Measurements from ENCODE around the gene MYT1. TPM values are rescaled to one million over a fixed set of nuclear protein-coding genes. Genes with fewer than 3 reads are reported as not detected.

The MYT1 gene
- total and polyA plus RNA-seq, 2 experiments from 2014 or later = 0.03 to 0.06 TPM

DNA sequence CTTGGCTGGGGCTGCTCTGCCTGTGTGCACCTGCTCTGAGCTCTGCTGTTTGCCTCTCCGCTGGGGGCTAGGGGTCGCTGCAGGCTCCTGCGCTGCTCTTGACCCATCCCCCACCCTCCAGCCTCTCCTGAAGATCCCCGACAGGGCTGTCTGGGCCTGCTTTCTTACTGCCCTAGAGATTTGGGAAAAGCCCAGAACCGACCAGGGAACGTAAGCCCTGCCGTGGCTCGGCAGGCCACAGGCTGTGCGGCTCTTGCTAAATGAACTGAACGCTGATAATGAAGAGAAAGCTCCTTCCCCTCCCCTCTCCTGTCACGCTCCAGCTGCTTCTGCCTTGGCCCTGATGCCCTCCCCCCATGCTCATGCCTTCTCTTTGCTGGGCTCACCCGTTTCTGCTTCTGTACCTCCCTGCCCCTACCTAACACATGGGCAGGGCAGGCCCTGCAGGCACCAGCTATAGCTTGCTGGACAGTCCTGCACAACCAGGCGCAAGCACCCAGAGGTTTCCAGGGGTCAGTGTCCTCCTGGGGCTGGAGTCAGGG is 59.3 kb downstream of the MYT1 start:
- Histone ChIP-seq H3K4me3 (no peak overlapping the region), H3K4me2 (peak overlapping the region; percentile 47), H3K27me3 (no peaks in the 10 kb centered on the region), H2AFZ (peak overlapping the region; percentile 21), H3K27ac (peak overlapping the region; percentile 87), H3K9me3 (ENCODE audit: low read depth) (no peaks in the 10 kb centered on the region), H3K9me2 (replicated peaks; ENCODE audit: insufficient read depth) (no peaks in the 10 kb centered on the region), H3K4me1 (ENCODE audit: insufficient read depth) (peaks cover 36% of the 10 kb centered on the region), H4K20me1 (ENCODE audit: insufficient read depth, poor library complexity, severe bottlenecking) (no peaks in the 10 kb centered on the region), H3K36me3 (replicated peaks; ENCODE audit: insufficient read depth, low read depth) (no peaks in the 10 kb centered on the region), H3K79me2 (no peaks in the 10 kb centered on the region)
- peak; percentile 82 for DNase-seq (ENCODE audit: low spot score)
- TF ChIP-seq EZH2 (IDR thresholded peaks at IDR 0.05; ENCODE audit: borderline replicate concordance) (no peak), CTCF (IDR thresholded peaks at IDR 0.05; ENCODE audit: poor library complexity) (peak; percentile 53)
- 27% methylated on average over 10 of the region's 13 CpGs for WGBS (ENCODE audit: low lambda C conversion rate, missing lambda C conversion rate)

DNA sequence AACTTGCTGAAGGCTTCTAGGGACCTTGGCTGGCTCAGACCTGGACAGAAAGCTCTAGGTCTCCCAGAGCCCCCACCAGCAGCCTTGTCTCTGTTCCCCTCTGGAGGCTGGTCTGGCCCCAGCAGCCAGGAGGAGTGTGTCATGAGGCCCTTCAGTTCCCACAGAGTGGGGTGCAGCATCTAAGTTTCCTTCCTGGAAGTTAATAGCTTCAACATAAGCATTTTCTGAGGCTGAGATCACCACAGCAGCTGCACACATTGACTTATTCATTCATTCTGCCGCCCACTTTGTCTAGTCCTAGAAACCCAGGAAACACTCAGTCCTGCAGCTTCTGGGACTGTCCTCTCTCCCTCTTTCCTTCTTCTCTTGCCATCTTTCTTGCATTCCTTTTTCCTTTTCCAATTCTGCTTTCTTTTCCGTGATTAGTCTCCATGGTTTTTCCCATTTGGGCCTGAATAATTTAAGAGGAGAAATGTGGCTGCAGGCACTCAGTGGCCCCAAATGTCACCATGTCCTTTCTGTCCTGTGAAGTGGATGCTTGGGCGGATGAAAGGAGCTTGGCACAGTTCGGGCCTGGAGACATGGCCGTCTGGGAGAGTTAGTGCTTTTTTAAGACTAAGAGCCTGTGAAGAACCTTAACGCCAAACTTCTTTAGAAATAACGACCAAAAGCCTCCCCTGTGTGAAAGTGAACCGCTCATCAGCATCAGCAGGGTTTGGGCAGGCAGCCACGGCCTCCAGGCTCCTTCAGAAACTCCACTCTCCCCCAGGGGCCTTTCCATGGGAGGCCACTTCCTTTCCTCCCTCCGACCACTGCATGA is 60.3 kb downstream of the MYT1 start:
- Histone ChIP-seq H3K36me3 (replicated peaks; ENCODE audit: insufficient read depth, low read depth) (no peaks in the 10 kb centered on the region), H4K20me1 (ENCODE audit: insufficient read depth, poor library complexity, severe bottlenecking) (no peaks in the 10 kb centered on the region), H2AFZ (no peak overlapping the region), H3K4me2 (peak overlapping the region; percentile 47), H3K9me3 (ENCODE audit: low read depth) (no peaks in the 10 kb centered on the region), H3K4me1 (ENCODE audit: insufficient read depth) (peaks cover 39% of the 10 kb centered on the region), H3K27ac (peak overlapping the region; percentile 87), H3K79me2 (no peaks in the 10 kb centered on the region), H3K27me3 (no peaks in the 10 kb centered on the region), H3K4me3 (no peak overlapping the region), H3K9me2 (replicated peaks; ENCODE audit: insufficient read depth) (no peaks in the 10 kb centered on the region)
- TF ChIP-seq EZH2 (IDR thresholded peaks at IDR 0.05; ENCODE audit: borderline replicate concordance) = no peak
- TF ChIP-seq CTCF (IDR thresholded peaks at IDR 0.05; ENCODE audit: poor library complexity) = no peak
- TF ChIP-seq EZH2phosphoT487 (IDR thresholded peaks at IDR 0.05; ENCODE audit: low read depth, severe bottlenecking, unreplicated experiment) = no peak
- 65% methylated on average over 10 of the region's 10 CpGs for WGBS (ENCODE audit: low lambda C conversion rate, missing lambda C conversion rate)
- peak; percentile 85 for DNase-seq (ENCODE audit: low spot score)

DNA sequence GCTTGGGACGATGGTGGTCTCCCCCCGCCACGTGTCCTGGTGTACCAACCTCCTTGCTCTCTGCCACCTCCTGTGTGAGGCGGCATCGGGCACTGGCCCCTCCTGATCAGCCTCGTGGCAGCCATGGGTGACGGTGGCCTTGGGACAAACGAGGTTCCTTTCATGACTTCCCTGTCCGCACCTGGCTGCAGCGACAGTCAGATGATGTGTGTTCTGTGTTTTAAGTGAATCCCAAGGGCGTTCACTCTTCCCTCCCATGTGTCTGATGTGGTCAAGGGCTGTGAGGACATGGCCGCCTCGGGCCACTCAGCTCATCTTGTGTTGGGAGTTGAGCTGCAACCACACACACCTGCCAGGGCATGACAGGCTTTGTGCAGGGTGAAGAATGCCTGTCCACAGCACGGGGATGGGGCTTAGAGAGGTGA is 60.9 kb downstream of the MYT1 start:
- H3K9me2 ChIP-seq (replicated peaks; ENCODE audit: insufficient read depth) = no peaks in the 10 kb centered on the region
- no peaks in the 10 kb centered on the region for H3K36me3 ChIP-seq (replicated peaks; ENCODE audit: insufficient read depth, low read depth)
- H3K9me3 ChIP-seq (ENCODE audit: low read depth) = no peaks in the 10 kb centered on the region
- peaks cover 39% of the 10 kb centered on the region for H3K4me1 ChIP-seq (ENCODE audit: insufficient read depth)
- DNase-seq (ENCODE audit: low spot score) = no peak
- H3K4me2 ChIP-seq = no peak overlapping the region
- TF ChIP-seq EZH2phosphoT487 (IDR thresholded peaks at IDR 0.05; ENCODE audit: low read depth, severe bottlenecking, unreplicated experiment) (no peak), CTCF (IDR thresholded peaks at IDR 0.05; ENCODE audit: poor library complexity) (no peak), EZH2 (IDR thresholded peaks at IDR 0.05; ENCODE audit: borderline replicate concordance) (no peak)
- no peaks in the 10 kb centered on the region for H3K79me2 ChIP-seq
- H3K27me3 ChIP-seq = no peaks in the 10 kb centered on the region
- whole genome bisulfite sequencing (ENCODE audit: low lambda C conversion rate, missing lambda C conversion rate) = 84% methylated on average over 13 of the region's 14 CpGs
- no peak overlapping the region for H2AFZ ChIP-seq
- H4K20me1 ChIP-seq (ENCODE audit: insufficient read depth, poor library complexity, severe bottlenecking) = no peaks in the 10 kb centered on the region
- no peak overlapping the region for H3K4me3 ChIP-seq
- H3K27ac ChIP-seq = peak overlapping the region; percentile 84

Data from hepatocyte (in vitro differentiated cells).